ENCODE results near the gene MYO1G. TPM values are rescaled to one million over a fixed set of nuclear protein-coding genes. Genes with fewer than 3 reads are reported as not detected.

MYO1G gene
- total RNA-seq, 1 experiment from 2014 or later, result 0.57 TPM

DNA sequence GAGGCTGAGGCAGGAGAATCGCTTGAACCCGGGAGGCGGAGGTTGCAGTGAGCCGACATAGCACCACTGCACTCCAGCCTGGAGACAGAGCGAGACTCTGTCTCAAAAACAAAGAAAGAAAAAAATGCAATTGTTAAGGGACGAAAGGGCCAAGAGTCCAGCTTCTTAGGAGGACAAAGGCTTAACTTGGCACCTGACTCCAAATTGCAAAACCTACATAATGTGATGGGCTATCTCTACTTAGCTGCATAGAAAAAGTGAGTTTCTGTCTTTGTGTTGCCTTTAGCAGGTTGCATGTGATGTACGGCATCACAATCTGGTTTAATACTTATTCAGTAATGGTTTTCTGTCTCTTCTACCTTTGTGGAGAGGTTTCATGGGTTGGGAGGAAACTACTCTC is 8.6 kb upstream of the MYO1G start:
- H3K27ac Mint-ChIP-seq, result peak overlapping the region; percentile 99 to 100 (median 100); a peak in 2 of 7 replicates
- no peak overlapping the region for H3K9ac ChIP-seq (ENCODE audit: extremely low read depth, insufficient read length, low read length)
- H3K4me1 Mint-ChIP-seq, result peaks cover 27 to 38% of the 10 kb centered on the region in 2 experiments

More for the DNA sequence above, 8.6 kb upstream of the MYO1G start:
- Histone ChIP-seq H3K9me3 (ENCODE audit: control insufficient read depth, low read depth, low read length) (no peaks in the 10 kb centered on the region), H4K20me1 (ENCODE audit: control insufficient read depth, insufficient read depth, insufficient read length) (no peaks in the 10 kb centered on the region), H3T11ph (ENCODE audit: low read length) (no peak overlapping the region), H3K14ac (ENCODE audit: insufficient read depth, low read length) (no peak overlapping the region), H3K79me2 (ENCODE audit: insufficient read depth, low read length) (peaks cover 13% of the 10 kb centered on the region; the same call in 1 of the 2 replicates), H3K23ac (ENCODE audit: insufficient read length, low read depth, low read length) (no peak overlapping the region), H2BK120ac (ENCODE audit: low read depth, low read length, poor library complexity, severe bottlenecking) (no peak overlapping the region), H3K4ac (ENCODE audit: low read depth, low read length) (no peak overlapping the region), H2BK20ac (ENCODE audit: low read depth, low read length, poor library complexity, severe bottlenecking) (no peak overlapping the region), H3K79me1 (ENCODE audit: insufficient read depth, low read depth, low read length, poor library complexity, severe bottlenecking) (peaks cover 4% of the 10 kb centered on the region), H2BK5ac (ENCODE audit: insufficient read length, low read length) (no peak overlapping the region), H2AFZ (ENCODE audit: low read length) (no peak overlapping the region), H2AK5ac (ENCODE audit: insufficient read length, low read length) (no peak overlapping the region), H3K27ac (ENCODE audit: insufficient read length, low read depth, low read length) (no peak overlapping the region), H4K8ac (replicated peaks; ENCODE audit: insufficient read length, low read depth, low read length) (no peak overlapping the region), H4K91ac (ENCODE audit: insufficient read length, low read depth, low read length) (no peak overlapping the region), H3K4me1 (ENCODE audit: insufficient read depth, low read length) (no peaks in the 10 kb centered on the region), H4K5ac (ENCODE audit: insufficient read length, low read depth, low read length) (no peak overlapping the region), H3K56ac (ENCODE audit: insufficient read length, low read depth, low read length) (no peak overlapping the region), H2BK12ac (ENCODE audit: insufficient read length, low read depth, low read length) (no peak overlapping the region), H3K18ac (ENCODE audit: insufficient read length, low read depth, low read length) (no peak overlapping the region), H3K27me3 (ENCODE audit: insufficient read depth, low read length) (no peaks in the 10 kb centered on the region), H2BK15ac (ENCODE audit: low read depth, low read length) (no peak overlapping the region), H3K4me2 (ENCODE audit: insufficient read depth, insufficient read length, low read length) (peak overlapping the region; percentile 92), H3K23me2 (ENCODE audit: insufficient read length, low read depth, low read length, poor library complexity, severe bottlenecking) (peaks cover 3% of the 10 kb centered on the region)
- H3K4me3 Mint-ChIP-seq, result peak overlapping the region; percentile 96 to 99
- TF ChIP-seq, protein P1, sequence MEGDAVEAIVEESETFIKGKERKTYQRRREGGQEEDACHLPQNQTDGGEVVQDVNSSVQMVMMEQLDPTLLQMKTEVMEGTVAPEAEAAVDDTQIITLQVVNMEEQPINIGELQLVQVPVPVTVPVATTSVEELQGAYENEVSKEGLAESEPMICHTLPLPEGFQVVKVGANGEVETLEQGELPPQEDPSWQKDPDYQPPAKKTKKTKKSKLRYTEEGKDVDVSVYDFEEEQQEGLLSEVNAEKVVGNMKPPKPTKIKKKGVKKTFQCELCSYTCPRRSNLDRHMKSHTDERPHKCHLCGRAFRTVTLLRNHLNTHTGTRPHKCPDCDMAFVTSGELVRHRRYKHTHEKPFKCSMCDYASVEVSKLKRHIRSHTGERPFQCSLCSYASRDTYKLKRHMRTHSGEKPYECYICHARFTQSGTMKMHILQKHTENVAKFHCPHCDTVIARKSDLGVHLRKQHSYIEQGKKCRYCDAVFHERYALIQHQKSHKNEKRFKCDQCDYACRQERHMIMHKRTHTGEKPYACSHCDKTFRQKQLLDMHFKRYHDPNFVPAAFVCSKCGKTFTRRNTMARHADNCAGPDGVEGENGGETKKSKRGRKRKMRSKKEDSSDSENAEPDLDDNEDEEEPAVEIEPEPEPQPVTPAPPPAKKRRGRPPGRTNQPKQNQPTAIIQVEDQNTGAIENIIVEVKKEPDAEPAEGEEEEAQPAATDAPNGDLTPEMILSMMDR (conservative IDR thresholded peaks at IDR 0.05), result no peak
- no peaks in the 10 kb centered on the region; the same call in 1 of the 2 replicates for H3K27me3 Mint-ChIP-seq (ENCODE audit: low read depth)
- DNase-seq, result no peak
- peaks cover 35 to 46% (median 42%) of the 10 kb centered on the region in 3 experiments for H3K36me3 Mint-ChIP-seq (ENCODE audit: insufficient read depth in 1 of 3, low read depth in 3 of 3)
- H3K9me3 Mint-ChIP-seq, result peaks cover 0 to 2% of the 10 kb centered on the region in 2 experiments; a peak in 1 of 5 replicates
- WGBS (ENCODE audit: extremely low coverage, insufficient read length, low lambda C conversion rate), result no CpG with 5 or more reads among the region's 7 CpGs

Measured in H9 (cell line).